ENCODE data around the gene RNF113B. TPM values are rescaled to one million over a fixed set of nuclear protein-coding genes. Genes with fewer than 3 reads are reported as not detected.

Gene RNF113B
- total RNA-seq, 6 experiments from 2014 or later: not detected

GRCh38 chr13:98184792-98185191, 7.7 kb upstream of the RNF113B start:
- no peaks in the 10 kb centered on the region for H3K9me3 Mint-ChIP-seq
- H3K27ac Mint-ChIP-seq: peak overlapping the region; percentile 14; the same call in 1 of the 2 replicates
- peaks cover 36% of the 10 kb centered on the region for H3K36me3 Mint-ChIP-seq (ENCODE audit: low read depth)
- H3K4me3 Mint-ChIP-seq: no peak overlapping the region
- no peaks in the 10 kb centered on the region; the same call in none of the 2 replicates for H3K27me3 Mint-ChIP-seq (ENCODE audit: insufficient read depth)
- DNase-seq: no peak
- H3K4me1 Mint-ChIP-seq (ENCODE audit: low read depth): peaks cover 64% of the 10 kb centered on the region
- no peak for TF ChIP-seq CTCF (IDR thresholded peaks at IDR 0.05)

- no peak overlapping the region for H3K27ac Mint-ChIP-seq
- H3K4me1 Mint-ChIP-seq (ENCODE audit: low read depth): peaks cover 63% of the 10 kb centered on the region
- no peak overlapping the region for H3K4me3 Mint-ChIP-seq
Measured at GRCh38 chr13:98182589-98182988, 5.5 kb upstream of the RNF113B start.

GRCh38 chr13:98182153-98182552, 5.1 kb upstream of the RNF113B start:
- Mint-ChIP-seq H3K4me1 (ENCODE audit: low read depth) (peaks cover 59% of the 10 kb centered on the region), H3K4me3 (no peak overlapping the region), H3K36me3 (ENCODE audit: low read depth) (peaks cover 36% of the 10 kb centered on the region), H3K27ac (no peak overlapping the region), H3K27me3 (ENCODE audit: insufficient read depth) (no peaks in the 10 kb centered on the region; the same call in 1 of the 2 replicates), H3K9me3 (no peaks in the 10 kb centered on the region)
- no peak for DNase-seq
- no peak for TF ChIP-seq CTCF (IDR thresholded peaks at IDR 0.05)

More at GRCh38 chr13:98182589-98182988, 5.5 kb upstream of the RNF113B start:
- H3K27me3 Mint-ChIP-seq (ENCODE audit: insufficient read depth): no peaks in the 10 kb centered on the region; the same call in 1 of the 2 replicates
- no peaks in the 10 kb centered on the region for H3K9me3 Mint-ChIP-seq
- no peak for TF ChIP-seq CTCF (IDR thresholded peaks at IDR 0.05)
- DNase-seq: no peak
- peaks cover 39% of the 10 kb centered on the region for H3K36me3 Mint-ChIP-seq (ENCODE audit: low read depth)

- H3K4me1 Mint-ChIP-seq (ENCODE audit: low read depth): peaks cover 56% of the 10 kb centered on the region
- no peak overlapping the region for H3K27ac Mint-ChIP-seq
- no peaks in the 10 kb centered on the region for H3K9me3 Mint-ChIP-seq
- H3K4me3 Mint-ChIP-seq: no peak overlapping the region
- TF ChIP-seq CTCF (IDR thresholded peaks at IDR 0.05): no peak
- no peaks in the 10 kb centered on the region; the same call in 1 of the 2 replicates for H3K27me3 Mint-ChIP-seq (ENCODE audit: insufficient read depth)
- DNase-seq: no peak
- H3K36me3 Mint-ChIP-seq (ENCODE audit: low read depth): peaks cover 31% of the 10 kb centered on the region
Measured at GRCh38 chr13:98181111-98181815, 4.2 kb upstream of the RNF113B start.

GRCh38 chr13:98180092-98180491, 3.0 kb upstream of the RNF113B start:
- H3K9me3 Mint-ChIP-seq: no peaks in the 10 kb centered on the region
- no peak overlapping the region for H3K4me3 Mint-ChIP-seq
- no peaks in the 10 kb centered on the region; the same call in 1 of the 2 replicates for H3K27me3 Mint-ChIP-seq (ENCODE audit: insufficient read depth)
- peaks cover 34% of the 10 kb centered on the region for H3K36me3 Mint-ChIP-seq (ENCODE audit: low read depth)
- TF ChIP-seq CTCF (IDR thresholded peaks at IDR 0.05): no peak
- peaks cover 65% of the 10 kb centered on the region for H3K4me1 Mint-ChIP-seq (ENCODE audit: low read depth)
- no peak for DNase-seq
- peak overlapping the region; percentile 44 for H3K27ac Mint-ChIP-seq
